Testis (tissue), 2 donors: ENCODE results near the gene AKR1C8.

Experiments used
- POLR2A ChIP-seq: fragments of 450-650 bp; IDR thresholded peaks from one replicate; pipeline ENCODE4 v1.6.1; 2017; ENCODE audit warnings: antibody characterized with exemption, mild to moderate bottlenecking, moderate library complexity
- TF ChIP-seq, protein P1 (sequence below), 3 experiments: fragments of 450-650 bp in 2 of 3; fragments of 200-600 bp in 1 of 3; sonication (generic) in 1 of 3; IDR thresholded peaks; one replicate each; pipeline ENCODE4 v1.5.1; 2016 to 2019; ENCODE audit warnings: antibody characterized with exemption in 3 of 3, mild to moderate bottlenecking in 2 of 3, moderate library complexity in 1 of 3

DNA sequence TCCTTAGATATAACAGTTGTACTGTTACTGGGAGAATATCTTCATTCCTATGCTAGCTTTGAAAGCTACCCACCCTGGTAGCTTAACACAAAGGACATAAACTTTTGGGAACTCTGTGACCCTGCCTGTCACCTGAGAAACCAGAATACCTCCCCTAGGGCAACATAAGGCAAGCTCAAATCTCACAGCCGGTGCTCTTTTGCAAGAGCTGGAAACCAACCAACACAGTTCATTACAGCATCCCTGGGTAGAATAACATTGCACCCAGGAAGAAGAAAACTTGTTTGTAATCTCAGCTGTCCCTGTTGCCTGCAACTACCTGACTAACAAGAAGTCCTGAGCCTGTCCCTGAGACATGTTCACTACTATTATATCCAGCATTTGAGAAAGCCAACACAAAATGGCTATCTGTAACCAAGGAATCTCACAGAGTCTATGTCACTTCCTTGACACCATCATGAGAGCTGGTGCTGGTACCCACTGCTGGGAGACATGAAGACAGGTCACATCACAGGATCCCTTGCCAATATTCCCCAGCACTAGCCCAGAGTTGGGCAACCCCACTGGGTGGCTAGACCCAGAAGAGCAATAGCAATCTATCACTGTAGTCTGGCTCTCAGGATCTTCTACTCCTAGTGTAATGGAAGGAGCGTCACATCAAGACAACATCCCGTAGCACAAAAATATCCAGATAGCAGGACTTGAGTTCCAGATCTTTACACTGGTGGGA, 59.5 kb downstream of the AKR1C8 start:
- TF ChIP-seq, protein P1, sequence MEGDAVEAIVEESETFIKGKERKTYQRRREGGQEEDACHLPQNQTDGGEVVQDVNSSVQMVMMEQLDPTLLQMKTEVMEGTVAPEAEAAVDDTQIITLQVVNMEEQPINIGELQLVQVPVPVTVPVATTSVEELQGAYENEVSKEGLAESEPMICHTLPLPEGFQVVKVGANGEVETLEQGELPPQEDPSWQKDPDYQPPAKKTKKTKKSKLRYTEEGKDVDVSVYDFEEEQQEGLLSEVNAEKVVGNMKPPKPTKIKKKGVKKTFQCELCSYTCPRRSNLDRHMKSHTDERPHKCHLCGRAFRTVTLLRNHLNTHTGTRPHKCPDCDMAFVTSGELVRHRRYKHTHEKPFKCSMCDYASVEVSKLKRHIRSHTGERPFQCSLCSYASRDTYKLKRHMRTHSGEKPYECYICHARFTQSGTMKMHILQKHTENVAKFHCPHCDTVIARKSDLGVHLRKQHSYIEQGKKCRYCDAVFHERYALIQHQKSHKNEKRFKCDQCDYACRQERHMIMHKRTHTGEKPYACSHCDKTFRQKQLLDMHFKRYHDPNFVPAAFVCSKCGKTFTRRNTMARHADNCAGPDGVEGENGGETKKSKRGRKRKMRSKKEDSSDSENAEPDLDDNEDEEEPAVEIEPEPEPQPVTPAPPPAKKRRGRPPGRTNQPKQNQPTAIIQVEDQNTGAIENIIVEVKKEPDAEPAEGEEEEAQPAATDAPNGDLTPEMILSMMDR (IDR thresholded peaks at IDR 0.05): no peak
- TF ChIP-seq POLR2A: no peak
